Measurements from ENCODE around the gene CPNE2. TPM values are rescaled to one million over a fixed set of nuclear protein-coding genes. Genes with fewer than 3 reads are reported as not detected.
A peak's percentile ranks its signal among the peaks of the same experiment; 100 is the strongest.

Gene CPNE2
- total and polyA plus RNA-seq, 3 donors from 2014 or later: 18.3 to 51.8 (median 25.2) TPM

GRCh38 chr16:57112403-57113041 lies 20.1 kb downstream of the CPNE2 start:
- Histone ChIP-seq H3K27ac (no peak overlapping the region), H3K9me3 (no peaks in the 10 kb centered on the region), H3K36me3 (ENCODE audit: low read depth, missing control alignments) (no peaks in the 10 kb centered on the region), H3K27me3 (no peaks in the 10 kb centered on the region), H3K4me1 (peaks cover 18% of the 10 kb centered on the region), H3K4me3 (no peak overlapping the region)
- intact Hi-C loops (cut with DNase I; ENCODE audit: low total_unique reads): no loop called here
- no peak for TF ChIP-seq POLR2A (IDR thresholded peaks at IDR 0.05)
- no peak for TF ChIP-seq CTCF (IDR thresholded peaks at IDR 0.05)
- no peak for DNase-seq
- 53 to 65% methylated on average over 10 of the region's 10 CpGs for WGBS, 2 donors

GRCh38 chr16:57113042-57113453 lies 20.7 kb downstream of the CPNE2 start:
- TF ChIP-seq CTCF (IDR thresholded peaks at IDR 0.05) (no peak), POLR2A (IDR thresholded peaks at IDR 0.05) (no peak)
- H3K27ac ChIP-seq: no peak overlapping the region
- no peak for DNase-seq
- WGBS, 2 donors: 83 to 84% methylated on average over 14 of the region's 14 CpGs
- no peaks in the 10 kb centered on the region for H3K9me3 ChIP-seq
- intact Hi-C loops (cut with DNase I; ENCODE audit: low total_unique reads): no loop called here
- peaks cover 18% of the 10 kb centered on the region for H3K4me1 ChIP-seq
- H3K36me3 ChIP-seq (ENCODE audit: low read depth, missing control alignments): no peaks in the 10 kb centered on the region
- H3K4me3 ChIP-seq: no peak overlapping the region
- H3K27me3 ChIP-seq: no peaks in the 10 kb centered on the region

- intact Hi-C loops (cut with DNase I; ENCODE audit: low total_unique reads): no loop called here
- 81 to 89% methylated on average over 4 to 5 of the region's 5 CpGs for WGBS, 2 donors
- H3K4me3 ChIP-seq: no peak overlapping the region
- no peaks in the 10 kb centered on the region for H3K9me3 ChIP-seq
- no peak overlapping the region for H3K27ac ChIP-seq
- no peaks in the 10 kb centered on the region for H3K36me3 ChIP-seq (ENCODE audit: low read depth, missing control alignments)
- TF ChIP-seq POLR2A (IDR thresholded peaks at IDR 0.05) (no peak), CTCF (IDR thresholded peaks at IDR 0.05) (no peak)
- DNase-seq: no peak
- peaks cover 18% of the 10 kb centered on the region for H3K4me1 ChIP-seq
- no peaks in the 10 kb centered on the region for H3K27me3 ChIP-seq
Measured at GRCh38 chr16:57113664-57114063, 21.3 kb downstream of the CPNE2 start.

- 46 to 57% methylated on average over 10 of the region's 10 CpGs for WGBS, 2 donors
- H3K27me3 ChIP-seq: no peaks in the 10 kb centered on the region
- peaks cover 18% of the 10 kb centered on the region for H3K4me1 ChIP-seq
- DNase-seq: no peak
- intact Hi-C loops (cut with DNase I; ENCODE audit: low total_unique reads): no loop called here
- no peaks in the 10 kb centered on the region for H3K36me3 ChIP-seq (ENCODE audit: low read depth, missing control alignments)
- TF ChIP-seq POLR2A (IDR thresholded peaks at IDR 0.05) (no peak), CTCF (IDR thresholded peaks at IDR 0.05) (no peak)
- H3K27ac ChIP-seq: no peak overlapping the region
- H3K4me3 ChIP-seq: no peak overlapping the region
- H3K9me3 ChIP-seq: no peaks in the 10 kb centered on the region
Measured at GRCh38 chr16:57115168-57115513, 22.8 kb downstream of the CPNE2 start.

GRCh38 chr16:57115514-57116182 lies 23.3 kb downstream of the CPNE2 start:
- 13 to 38% methylated on average over 11 to 25 of the region's 25 CpGs for WGBS, 2 donors
- intact Hi-C loops (cut with DNase I; ENCODE audit: low total_unique reads): no loop called here
- Histone ChIP-seq H3K4me1 (peaks cover 18% of the 10 kb centered on the region), H3K27me3 (no peaks in the 10 kb centered on the region), H3K9me3 (no peaks in the 10 kb centered on the region), H3K36me3 (ENCODE audit: low read depth, missing control alignments) (no peaks in the 10 kb centered on the region), H3K4me3 (no peak overlapping the region), H3K27ac (no peak overlapping the region)
- TF ChIP-seq POLR2A (IDR thresholded peaks at IDR 0.05) (no peak), CTCF (IDR thresholded peaks at IDR 0.05) (no peak)
- peak; percentile 81 for DNase-seq

Data from testis (tissue), 3 donors.